ENCODE data around the gene KIRREL2.

DNA sequence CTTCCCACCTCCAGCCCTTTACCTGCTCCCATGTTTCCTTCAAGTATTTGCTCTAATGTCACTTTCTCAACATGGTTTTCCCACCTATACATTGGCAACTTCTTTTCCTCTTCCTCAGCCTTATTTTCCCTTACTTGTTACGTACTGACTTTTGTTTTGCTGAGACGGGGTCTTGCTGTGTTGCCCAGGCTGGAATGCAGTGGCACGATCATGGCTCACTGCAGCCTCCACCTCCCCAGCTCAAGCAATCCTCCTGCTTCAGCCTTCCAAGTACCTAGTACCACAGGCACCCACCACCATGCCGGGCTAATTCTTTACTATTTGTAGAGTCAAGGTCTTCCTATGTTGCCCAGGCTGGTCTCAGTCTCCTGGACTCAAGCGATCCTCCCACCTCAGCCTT is 49.1 kb upstream of the KIRREL2 start:
- TF ChIP-seq WT1 (tag by site-specific recombination; IDR thresholded peaks at IDR 0.05): no peak
- TF ChIP-seq ZNF239 (tag by site-specific recombination; IDR thresholded peaks at IDR 0.05): no peak
- TF ChIP-seq ZBTB21 (tag by site-specific recombination; IDR thresholded peaks at IDR 0.05): no peak
- TF ChIP-seq HOXA7 (CRISPR knock-in tag; IDR thresholded peaks at IDR 0.05; ENCODE audit: borderline replicate concordance): no peak
- no peak for TF ChIP-seq ZNF777 (tag by site-specific recombination; IDR thresholded peaks at IDR 0.05; ENCODE audit: borderline replicate concordance)
- no peak for TF ChIP-seq CTCF (tag by site-specific recombination; IDR thresholded peaks at IDR 0.05)
- no peak for TF ChIP-seq MEIS1 (CRISPR knock-in tag; IDR thresholded peaks at IDR 0.05; ENCODE audit: borderline replicate concordance)
- no peak for TF ChIP-seq SP2 (tag by site-specific recombination; IDR thresholded peaks at IDR 0.05)
- no peak for TF ChIP-seq ZNF621 (tag by site-specific recombination; IDR thresholded peaks at IDR 0.05)
- TF ChIP-seq KLF16 (tag by site-specific recombination; IDR thresholded peaks at IDR 0.05): no peak

All from HEK293 (cell line).